ENCODE results near the gene SAMD10.
"Not testable (repeated sequence)": the region's sequence is repeated elsewhere in the genome, so short reads cannot be mapped to it uniquely, and the experiment has no call there.

Gene SAMD10

GRCh38 chr20:63931735-63932134 lies 47.7 kb downstream of the SAMD10 start:
- TF ChIP-seq CTCF (IDR thresholded peaks at IDR 0.05; ENCODE audit: low read depth, low read length, missing control alignments): no peak
- no peak overlapping the region for H3K4me3 ChIP-seq (replicated peaks; ENCODE audit: low read depth, low read length)
- DNase-seq (ENCODE audit: extremely low read depth, low read depth): no peak

GRCh38 chr20:63930971-63931553 lies 48.4 kb downstream of the SAMD10 start:
- DNase-seq (ENCODE audit: extremely low read depth, low read depth): no peak
- no peak for TF ChIP-seq CTCF (IDR thresholded peaks at IDR 0.05; ENCODE audit: low read depth, low read length, missing control alignments)
- no peak overlapping the region for H3K4me3 ChIP-seq (replicated peaks; ENCODE audit: low read depth, low read length)

- DNase-seq (ENCODE audit: extremely low read depth, low read depth); H3K4me3 ChIP-seq (replicated peaks; ENCODE audit: low read depth, low read length): not testable (repeated sequence)
These were observed 50.0 kb downstream of the SAMD10 start for GRCh38 chr20:63929473-63929883.

GRCh38 chr20:63929071-63929470 lies 50.4 kb downstream of the SAMD10 start:
- TF ChIP-seq CTCF (IDR thresholded peaks at IDR 0.05; ENCODE audit: low read depth, low read length, missing control alignments): no peak
- no peak for DNase-seq (ENCODE audit: extremely low read depth, low read depth)

GRCh38 chr20:63926298-63926697 lies 53.1 kb downstream of the SAMD10 start:
- H3K4me3 ChIP-seq (replicated peaks; ENCODE audit: low read depth, low read length): no peak overlapping the region
- TF ChIP-seq CTCF (IDR thresholded peaks at IDR 0.05; ENCODE audit: low read depth, low read length, missing control alignments): no peak
- DNase-seq (ENCODE audit: extremely low read depth, low read depth): no peak

More at GRCh38 chr20:63929071-63929470, 50.4 kb downstream of the SAMD10 start:
- H3K4me3 ChIP-seq (replicated peaks; ENCODE audit: low read depth, low read length): no peak overlapping the region

- no peak overlapping the region for H3K4me3 ChIP-seq (replicated peaks; ENCODE audit: low read depth, low read length)
- no peak for TF ChIP-seq CTCF (IDR thresholded peaks at IDR 0.05; ENCODE audit: low read depth, low read length, missing control alignments)
- DNase-seq (ENCODE audit: extremely low read depth, low read depth): no peak
These were observed 55.2 kb downstream of the SAMD10 start for GRCh38 chr20:63924241-63924640.

All from HFF-Myc (cell line).